Endometrial microvascular endothelial cells (primary cell): ENCODE data around the gene KCNK16. TPM values are rescaled to one million over a fixed set of nuclear protein-coding genes. Genes with fewer than 3 reads are reported as not detected.

Experiments used
- in situ Hi-C: cut with HindIII; loops from 2 replicates; pipeline ENCODE4 v1.10.0; 2017; ENCODE audit warnings: low sequenced_read_pairs, low pct_unique_long_range_greater_than_20kb; ENCODE audit errors: inconsistent ontology term
- total RNA-seq: library from RNA; depleted of rRNA; stranded (reverse); fragments of >200 nt; gene quantifications from one replicate; pipeline ENCODE4 v1.2.3, GENCODE V29; 2015; ENCODE audit errors: inconsistent ontology term

The KCNK16 gene
- total RNA-seq, 1 donor from 2014 or later = not detected

- in situ Hi-C loops = no loop called here
Measured at GRCh38 chr6:39343396-39343870, 20.9 kb upstream of the KCNK16 start.

- in situ Hi-C loops = no loop called here
Measured at GRCh38 chr6:39342692-39343395, 20.3 kb upstream of the KCNK16 start.

DNA sequence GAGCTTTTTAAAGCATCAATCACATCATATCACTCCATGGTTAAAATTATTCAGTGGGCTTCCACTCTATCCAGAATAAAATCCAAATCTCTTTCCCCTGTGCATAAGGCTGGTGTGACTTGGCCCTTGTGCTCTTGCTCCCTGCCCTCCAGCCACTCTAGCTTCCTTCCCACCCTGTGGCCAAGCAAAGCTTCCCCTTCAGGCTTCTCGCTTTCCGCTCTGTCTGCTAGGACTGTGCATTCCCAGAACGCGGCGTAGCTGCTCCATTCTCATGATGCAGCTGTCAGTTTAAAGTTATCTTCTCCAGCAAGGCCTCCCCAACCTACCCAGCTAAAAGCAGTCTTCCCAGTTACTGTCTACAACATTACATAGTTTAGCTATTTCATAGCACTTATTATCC lies 19.4 kb upstream of the KCNK16 start:
- in situ Hi-C loops = no loop called here

- in situ Hi-C loops = no loop called here
Measured at GRCh38 chr6:39341352-39341751, 18.9 kb upstream of the KCNK16 start.

DNA sequence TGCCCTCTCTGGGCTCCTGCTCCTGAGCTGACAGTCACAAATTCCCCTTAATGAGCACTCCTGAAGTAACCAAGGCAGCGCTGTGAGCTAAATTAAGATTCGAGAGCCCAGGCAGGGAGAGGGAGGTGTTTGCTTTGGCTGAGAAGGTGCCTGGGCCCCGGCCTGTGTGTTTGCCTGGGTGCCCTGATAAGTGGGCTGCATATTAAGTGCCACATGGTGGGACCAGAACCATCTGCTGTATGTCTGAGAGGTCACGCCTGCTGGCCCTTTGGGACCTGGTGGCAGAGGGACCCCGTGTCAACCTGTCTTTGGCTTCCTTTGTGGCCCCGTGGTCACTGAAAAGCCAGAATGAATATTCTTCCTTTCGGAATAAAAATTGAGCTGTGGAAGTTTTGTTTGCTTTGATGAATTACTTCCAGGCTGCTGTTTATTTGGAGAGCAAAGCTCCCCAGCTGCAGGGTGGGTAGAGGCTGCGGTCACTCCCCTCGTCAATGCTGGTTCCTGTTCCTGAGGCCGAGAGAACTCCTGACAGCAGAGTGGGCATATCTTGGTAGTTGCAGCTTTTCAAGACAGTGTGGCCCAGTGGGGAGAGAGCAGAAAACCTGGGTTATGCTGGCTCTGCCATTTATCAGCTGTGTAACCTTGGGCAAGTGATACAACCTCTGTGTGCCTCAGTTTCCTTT lies 17.5 kb upstream of the KCNK16 start:
- in situ Hi-C loops = no loop called here

DNA sequence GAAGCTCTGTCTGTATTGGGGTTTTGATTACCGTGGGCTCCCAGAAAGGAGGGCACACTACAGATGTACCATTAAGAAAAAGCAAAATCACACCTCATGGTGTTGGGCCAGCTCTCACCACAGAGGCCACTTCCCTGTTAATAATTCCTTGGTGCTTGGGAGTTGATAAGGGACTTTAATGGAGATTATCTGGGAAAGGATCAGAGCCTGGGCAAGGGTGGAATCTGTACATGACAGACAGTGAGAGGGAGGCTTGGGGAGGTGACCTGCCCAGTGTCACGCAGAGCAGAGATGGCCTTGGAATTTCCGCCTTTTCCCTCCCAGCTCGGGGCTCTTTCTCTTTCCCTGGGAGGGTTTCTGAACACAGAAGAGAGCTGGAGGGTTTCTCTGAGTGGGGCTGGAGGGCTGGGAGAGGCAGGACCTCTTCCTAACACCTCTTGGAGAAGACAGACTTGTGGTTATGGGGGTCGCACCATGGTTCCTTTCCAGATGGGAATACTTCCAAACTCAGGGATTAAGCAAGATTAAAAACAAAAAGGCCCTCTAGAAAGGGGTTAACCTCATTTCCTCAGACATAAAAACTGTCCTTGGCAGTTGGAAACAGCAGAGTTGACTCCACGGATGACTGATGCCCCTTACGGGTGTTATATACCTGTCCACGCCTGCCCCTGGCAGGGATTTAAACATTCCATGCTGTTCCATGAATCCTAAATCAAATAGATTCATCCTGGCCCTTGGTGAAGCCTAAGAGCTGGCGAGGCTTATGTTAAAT lies 16.8 kb upstream of the KCNK16 start:
- in situ Hi-C loops = no loop called here

- in situ Hi-C loops = no loop called here
Measured at GRCh38 chr6:39338397-39338796, 15.9 kb upstream of the KCNK16 start.

GRCh38 chr6:39335780-39336545 lies 13.5 kb upstream of the KCNK16 start:
- in situ Hi-C loops = no loop called here

DNA sequence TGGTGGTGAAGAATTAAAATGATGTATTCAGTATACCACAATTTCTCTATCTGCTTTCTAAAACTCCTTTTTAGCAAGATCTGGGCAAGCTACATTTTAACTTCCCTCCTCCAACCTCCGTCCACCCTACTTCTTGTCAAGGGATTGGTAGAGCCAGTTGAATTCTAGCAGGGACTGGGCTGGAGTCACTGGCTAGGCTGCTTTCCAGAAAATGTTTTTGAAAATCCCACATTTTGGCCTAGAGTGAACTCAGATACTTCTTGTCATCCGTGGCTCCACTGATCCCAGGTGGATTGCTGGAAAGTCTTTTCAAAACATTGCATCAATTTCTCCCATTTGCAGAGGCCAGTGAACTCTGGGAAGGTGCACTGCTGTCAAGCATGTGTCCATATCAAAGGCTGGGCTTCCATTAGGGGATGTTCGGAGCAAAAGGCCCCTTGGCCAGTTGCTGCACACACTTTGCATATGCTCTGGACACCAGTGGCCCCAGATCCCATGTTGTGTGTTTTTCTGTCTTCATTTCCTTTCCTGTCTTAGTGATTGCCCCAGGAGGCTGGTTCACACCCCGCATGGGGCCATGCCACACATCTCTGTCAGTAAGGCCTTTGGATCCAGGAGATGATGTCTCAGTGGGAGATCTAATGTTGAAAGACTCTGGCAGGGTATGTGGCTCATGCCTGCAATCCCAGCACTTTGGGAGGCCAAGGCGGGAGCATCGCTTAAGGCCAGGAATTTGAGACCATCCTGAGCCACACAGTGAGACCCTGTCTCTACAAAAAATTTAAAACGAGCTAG lies 11.3 kb upstream of the KCNK16 start:
- in situ Hi-C loops = no loop called here

DNA sequence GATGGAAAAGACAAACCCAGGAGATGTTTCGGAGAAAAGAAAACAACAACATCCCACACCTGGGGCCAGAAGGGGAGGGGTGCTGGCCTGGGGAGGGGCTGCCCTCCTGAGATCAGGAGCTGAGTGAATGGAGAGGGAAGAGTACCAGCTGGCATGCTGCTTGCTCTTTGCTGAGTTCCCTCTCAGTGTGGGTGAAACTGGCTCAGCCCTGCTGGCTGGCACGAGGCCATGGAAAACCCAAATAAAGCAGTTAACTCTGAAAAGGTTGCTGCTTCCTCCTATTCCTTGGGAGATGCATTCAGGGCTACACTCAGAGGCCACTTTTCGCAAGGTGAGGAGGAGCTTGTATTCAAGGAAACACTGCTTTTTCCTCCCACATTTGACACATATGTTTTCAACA lies 8.0 kb upstream of the KCNK16 start:
- in situ Hi-C loops = no loop called here

DNA sequence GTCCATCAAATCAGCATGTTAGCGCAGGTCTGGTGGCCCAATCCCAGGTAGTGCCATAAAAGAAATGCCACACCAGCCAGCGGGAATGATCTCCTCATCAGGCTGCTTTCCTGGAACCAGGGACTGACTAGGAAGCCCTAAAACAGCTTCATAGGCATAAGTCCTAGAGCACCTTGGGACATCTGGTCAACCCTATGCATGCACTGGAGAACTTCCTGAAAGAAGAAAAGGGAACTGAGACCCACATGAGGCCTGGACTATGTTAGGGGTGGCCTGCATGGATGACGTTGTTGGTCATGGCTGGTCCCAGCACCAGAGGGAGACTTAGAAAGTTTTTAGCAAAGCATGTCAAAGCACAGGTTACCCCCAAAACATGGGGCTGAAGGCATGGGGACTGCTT lies 7.6 kb upstream of the KCNK16 start:
- in situ Hi-C loops = no loop called here

DNA sequence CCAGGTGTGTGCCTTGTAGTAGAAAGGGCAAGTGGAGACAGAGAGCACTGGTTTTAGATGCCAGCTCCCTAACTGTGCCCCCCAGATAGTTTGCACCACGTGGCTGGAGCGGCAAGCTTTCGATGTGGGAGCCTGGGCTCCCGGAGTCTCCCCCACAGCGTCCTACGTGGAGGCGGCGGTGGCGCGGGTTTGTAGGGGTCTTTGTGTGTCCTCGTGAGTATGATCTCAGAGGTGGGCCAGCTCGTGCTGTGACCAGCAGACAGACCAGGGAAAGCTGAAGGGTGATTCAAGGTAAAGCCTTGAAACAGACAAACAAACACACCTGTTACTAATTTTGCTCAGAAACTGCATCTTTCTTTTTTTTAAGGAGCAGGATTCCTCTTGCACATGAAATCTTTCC lies 5.6 kb upstream of the KCNK16 start:
- in situ Hi-C loops = no loop called here

DNA sequence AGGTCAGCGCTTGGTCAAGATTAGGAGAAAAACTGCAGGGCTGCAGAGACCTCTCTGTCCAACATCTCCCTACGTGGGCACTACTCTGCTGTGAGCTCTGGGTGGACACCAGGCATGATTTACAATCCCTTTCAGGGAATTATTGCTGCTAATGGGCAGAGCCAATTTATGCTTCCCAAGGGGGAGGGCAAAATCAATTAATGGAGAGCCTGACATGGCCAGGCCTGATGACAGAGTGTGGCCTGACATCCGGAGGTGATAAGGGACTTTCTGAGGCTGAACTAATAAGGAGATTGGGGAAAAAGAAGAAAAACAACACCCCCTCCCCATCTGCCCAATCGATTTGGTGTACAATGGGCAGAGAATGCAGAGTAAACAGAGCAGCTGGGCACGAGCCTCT lies 5.0 kb upstream of the KCNK16 start:
- in situ Hi-C loops = no loop called here

DNA sequence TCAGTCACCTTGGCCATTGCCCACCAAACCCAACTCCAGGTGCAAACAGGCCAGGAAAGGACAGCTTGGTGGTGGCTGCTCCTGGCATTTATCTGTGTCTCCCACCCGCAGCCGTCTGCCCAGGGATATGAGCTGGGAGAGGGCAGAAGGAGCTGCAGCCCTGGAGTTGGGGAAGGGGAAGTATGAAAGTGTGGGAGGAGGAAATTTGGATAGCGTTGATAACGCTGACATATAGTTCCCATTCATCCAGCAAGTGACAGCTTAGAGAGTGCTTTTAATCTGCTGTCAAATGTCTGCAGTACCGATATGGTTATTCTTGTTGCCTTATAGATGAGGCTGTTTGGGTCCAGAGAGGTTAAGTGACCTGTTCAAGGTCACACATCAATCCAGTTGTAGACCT lies 741 bp downstream of the KCNK16 start:
- in situ Hi-C loops = no loop called here

- in situ Hi-C loops = no loop called here
Measured at GRCh38 chr6:39320363-39320984, 2.0 kb downstream of the KCNK16 start.

- in situ Hi-C loops = no loop called here
Measured at GRCh38 chr6:39319621-39320362, 2.7 kb downstream of the KCNK16 start.

- in situ Hi-C loops = no loop called here
Measured at GRCh38 chr6:39317256-39317655, 5.2 kb downstream of the KCNK16 start.
